GM12878 (cell line): Measurements from ENCODE around the gene RGSL1. TPM values are rescaled to one million over a fixed set of nuclear protein-coding genes. Genes with fewer than 3 reads are reported as not detected.

Experiments
- ATAC-seq: fragments of 200-7000 bp; cut with Tn5 transposase; 3 replicates; pipeline ENCODE4 v1.9.1; 2020; ENCODE audit warnings: mild to moderate bottlenecking, moderate library complexity
- BruUV-seq: library from RNA; stranded (reverse); fragments of 400-500 nt; replicated peaks from 2 replicates; lab custom pipeline; 2021; lab: Mats Ljungman, UMichigan
- CTCF ChIA-PET: fragments of 300-600 bp; sonication (Branson Sonifier 250); formaldehyde crosslinking; extraction: SDS; loops from one replicate; lab custom pipeline; 2021; ENCODE audit warnings: inconsistent platforms; lab: Yijun Ruan, JAX
- POLR2A ChIA-PET: fragments of 350-600 bp; formaldehyde crosslinking; extraction: SDS; loops from one replicate; lab custom pipeline; 2021; ENCODE audit warnings: inconsistent platforms; lab: Charles Lee
- RAD21 ChIA-PET: fragments of 300-600 bp; sonication (Branson Sonifier 250); formaldehyde crosslinking; loops from one replicate; lab custom pipeline; 2023; ENCODE audit warnings: antibody characterized with exemption; ENCODE audit not compliant: unreplicated experiment; lab: Charles Lee
- SMC1A ChIA-PET: fragments of 300-600 bp; sonication (Branson Sonifier 250); formaldehyde crosslinking; loops from one replicate; lab custom pipeline; 2023; ENCODE audit not compliant: unreplicated experiment, uncharacterized antibody; lab: Charles Lee
- DNase-seq: peaks from one replicate; pipeline ENCODE4 v3.0.0-alpha.2; 2011; ENCODE audit warnings: low read depth, low spot score
- FAIRE-seq: peaks from 3 replicates; lab custom pipeline; 2011; peaks lifted over from hg19 to GRCh38; lab: Jason Lieb, UNC
- H2AFZ ChIP-seq: 2 replicates; pipeline ENCODE4 v1.6.0; 2011; ENCODE audit warnings: low read depth, low read length, control low read depth; ENCODE audit not compliant: control insufficient read depth
- H3K27ac ChIP-seq: 2 replicates; pipeline ENCODE4 v1.5.1; 2011; ENCODE audit warnings: control low read depth; ENCODE audit not compliant: control insufficient read depth, insufficient read depth
- H3K27me3 ChIP-seq, 2 experiments: replicated peaks in 1 of 2; 2 replicates each; pipeline versions ENCODE4 v1.6.0 to v1.6.1; 2011; ENCODE audit warnings: low read length in 1 of 2; ENCODE audit not compliant: control insufficient read depth in 2 of 2, insufficient read depth in 2 of 2
- H3K36me3 ChIP-seq, 2 experiments: 2 replicates each; pipeline ENCODE4 v1.5.1; 2011; ENCODE audit warnings: low read length in 1 of 2; ENCODE audit not compliant: control insufficient read depth in 2 of 2, insufficient read depth in 2 of 2
- H3K4me1 ChIP-seq: 2 replicates; pipeline ENCODE4 v1.6.1; 2011; ENCODE audit warnings: mild to moderate bottlenecking, low read length, moderate library complexity, mixed read lengths; ENCODE audit not compliant: control insufficient read depth, insufficient read depth
- H3K4me2 ChIP-seq: 2 replicates; pipeline ENCODE4 v1.6.0; 2011; ENCODE audit warnings: control low read depth; ENCODE audit not compliant: control insufficient read depth, insufficient read depth
- H3K4me3 ChIP-seq: fragments of 200-600 bp; sonication (generic); 2 replicates; pipeline ENCODE4 v1.5.1; 2016
- H3K79me2 ChIP-seq: 2 replicates; pipeline ENCODE4 v1.6.0; 2011; ENCODE audit warnings: low read length; ENCODE audit not compliant: control insufficient read depth, insufficient read depth
- H3K9ac ChIP-seq: 2 replicates; pipeline ENCODE4 v1.8.0; 2011; ENCODE audit warnings: low read length, control low read depth, mixed read lengths; ENCODE audit not compliant: control insufficient read depth, insufficient read depth
- H3K9me3 ChIP-seq: replicated peaks from 3 replicates; pipeline ENCODE4 v1.5.1; 2011; ENCODE audit warnings: mild to moderate bottlenecking, low read length; ENCODE audit not compliant: control insufficient read depth, insufficient read depth
- H4K20me1 ChIP-seq: 2 replicates; pipeline ENCODE4 v1.6.0; 2011; ENCODE audit not compliant: control insufficient read depth, insufficient read depth
- BACH1 ChIP-seq: fragments of 450-650 bp; IDR thresholded peaks from 2 replicates; pipeline ENCODE4 v1.6.1; 2017; ENCODE audit warnings: mild to moderate bottlenecking, borderline replicate concordance
- BCLAF1 ChIP-seq: fragments of 450-650 bp; IDR thresholded peaks from 2 replicates; pipeline ENCODE4 v1.6.1; 2017; ENCODE audit warnings: antibody characterized with exemption, mild to moderate bottlenecking, moderate library complexity
- CEBPB ChIP-seq, 2 experiments: fragments of 150-350 bp in 1 of 2; IDR thresholded peaks; 2 replicates each; pipeline ENCODE4 v1.6.1; 2012 to 2014; ENCODE audit warnings: low read depth in 2 of 2, low read length in 2 of 2, borderline replicate concordance in 1 of 2, inconsistent platforms in 1 of 2
- CEBPZ ChIP-seq: fragments of 150-350 bp; IDR thresholded peaks from 2 replicates; pipeline ENCODE4 v1.6.1; 2016; ENCODE audit warnings: low read depth, low read length
- E2F8 ChIP-seq: fragments of 450-650 bp; IDR thresholded peaks from 2 replicates; pipeline ENCODE4 v1.6.1; 2018; ENCODE audit warnings: mild to moderate bottlenecking, low read depth, moderate library complexity; ENCODE audit not compliant: partially characterized antibody
- JUND ChIP-seq: IDR thresholded peaks from 2 replicates; pipeline ENCODE4 v1.6.1; 2012; ENCODE audit warnings: low read depth, mild to moderate bottlenecking, low read length, improper control_type of control experiment, moderate library complexity
- KLF5 ChIP-seq: fragments of 450-650 bp; IDR thresholded peaks from 2 replicates; pipeline ENCODE4 v1.6.1; 2014; ENCODE audit warnings: mild to moderate bottlenecking; ENCODE audit not compliant: partially characterized antibody
- MAX ChIP-seq: IDR thresholded peaks from 2 replicates; pipeline ENCODE4 v1.6.1; 2012; ENCODE audit warnings: low read depth, low read length, improper control_type of control experiment
- PAX8 ChIP-seq: fragments of 450-650 bp; IDR thresholded peaks from 2 replicates; pipeline ENCODE4 v1.6.1; 2017; ENCODE audit warnings: mild to moderate bottlenecking, moderate library complexity
- POLR2A ChIP-seq: IDR thresholded peaks from 2 replicates; pipeline ENCODE4 v1.6.1; 2011; ENCODE audit warnings: low read depth, mild to moderate bottlenecking, low read length
- RB1 ChIP-seq: fragments of 450-650 bp; formaldehyde crosslinking; IDR thresholded peaks from 2 replicates; pipeline ENCODE4 v1.6.1; 2017; ENCODE audit warnings: mild to moderate bottlenecking, borderline replicate concordance
- RUNX3 ChIP-seq: IDR thresholded peaks from 2 replicates; pipeline ENCODE4 v1.6.1; 2012; ENCODE audit warnings: low read length, inconsistent platforms
- TAF1 ChIP-seq: IDR thresholded peaks from 2 replicates; pipeline ENCODE4 v1.6.1; 2011; ENCODE audit warnings: mild to moderate bottlenecking, low read depth, low read length, borderline replicate concordance
- TCF12 ChIP-seq: IDR thresholded peaks from 2 replicates; pipeline ENCODE4 v1.6.1; 2011; ENCODE audit warnings: low read depth, mild to moderate bottlenecking, low read length
- TCF7 ChIP-seq: IDR thresholded peaks from 2 replicates; pipeline ENCODE4 v1.6.1; 2014; ENCODE audit warnings: antibody characterized with exemption, borderline replicate concordance
- ZBED1 ChIP-seq: IDR thresholded peaks from 2 replicates; pipeline ENCODE4 v1.6.1; 2016; ENCODE audit warnings: borderline replicate concordance
- WGBS: methylation state at CpG from one replicate; pipeline ENCODE4 v1.1.6; 2016; ENCODE audit warnings: low lambda C conversion rate; ENCODE audit not compliant: insufficient replicate concordance, insufficient coverage; ENCODE audit errors: missing lambda C conversion rate; 5-methylcytosine and 5-hydroxymethylcytosine counted together
- in situ Hi-C: fragments of 300-500 bp; cut with MboI; formaldehyde crosslinking; loops from 9 replicates; pipeline ENCODE4 v1.14.3; 2018; ENCODE audit warnings: mixed read lengths
- intact Hi-C: fragments of 100-400 bp; cut with micrococcal nuclease; formaldehyde crosslinking; loops from one replicate; pipeline ENCODE4 v1.14.2; 2022; ENCODE audit not compliant: unreplicated experiment
- polyA plus RNA-seq, 11 experiments: library from polyadenylated mRNA; depleted of rRNA in 4 of 11; unstranded in 6 of 11; stranded (reverse) in 5 of 11; fragments of >200 nt; fragmentation: Nextera tagmentation in 4 of 11; fragmentation: Illumina TruSeq in 1 of 11; extraction: Ambion mirVana in 4 of 11; extraction: Trizol in 1 of 11; gene quantifications; 1 replicate in 1 of 11; 2 replicates in 10 of 11; pipeline versions ENCODE4 v1.2.1 to v1.2.3, GENCODE V29; 2011 to 2016; ENCODE audit warnings: inconsistent platforms in 2 of 11, missing spikeins in 2 of 11, low read depth in 1 of 11
- total RNA-seq, 4 experiments: library from RNA; depleted of rRNA in 3 of 4; stranded (reverse); fragments of >200 nt in 3 of 4; fragmentation: Illumina TruSeq in 1 of 4; extraction: Trizol in 1 of 4; gene quantifications; 2 replicates each; pipeline versions ENCODE4 v1.2.1 to v1.2.3, GENCODE V29; 2013 to 2021

Gene RGSL1
- total and polyA plus RNA-seq, 10 of the 15 experiments (the other 5 are each of a cell fraction or from before 2014, with no cell fraction given), result 0.05 to 0.28 (median 0.27) TPM; not detected in 5

GRCh38 chr1:182589520-182589919 lies 139.6 kb downstream of the RGSL1 start:
- ChIA-PET POLR2A (interaction anchor here (0.9 to 1.4 kb wide), 4 partner anchors 11 to 198 kb away, joined by 3 to 4 read pairs (median 3); no protein-coding TSS in a partner anchor), SMC1A (interaction anchor here (1.0 to 28.0 kb wide), 6 partner anchors 8 to 198 kb away, joined by 3 to 1145 read pairs (median 10); partner anchors contain the start of gene NPL), RAD21 (interaction anchor here (0.7 to 23.0 kb wide), 7 partner anchors 8 to 195 kb away, joined by 3 to 946 read pairs (median 3); no protein-coding TSS in a partner anchor), CTCF (interaction anchor here (0.6 to 37.4 kb wide), 9 partner anchors 7 to 508 kb away, joined by 3 to 1888 read pairs (median 4); partner anchors contain the start of gene NPL)
- in situ Hi-C loops (no loop called here), intact Hi-C loops (no loop called here)
- H3K9me3 ChIP-seq, result no peaks in the 10 kb centered on the region
- peak overlapping the region; percentile 64; the same call in 1 of the 2 replicates for H3K4me2 ChIP-seq
- FAIRE-seq (no peak), DNase-seq (no peak), ATAC-seq (peak; percentile 12)
- no peaks in the 10 kb centered on the region for H3K79me2 ChIP-seq
- no TSS peak for BruUV-seq
- H3K27me3 ChIP-seq, result no peaks in the 10 kb centered on the region
- H3K4me1 ChIP-seq, result peaks cover 5% of the 10 kb centered on the region; the same call in 1 of the 2 replicates
- H3K9ac ChIP-seq, result no peak overlapping the region
- no peaks in the 10 kb centered on the region for H4K20me1 ChIP-seq
- 55% methylated on average over 3 of the region's 3 CpGs for WGBS
- peak overlapping the region; percentile 87 for H3K4me3 ChIP-seq
- H3K36me3 ChIP-seq, result no peaks in the 10 kb centered on the region; a peak in 1 of 4 replicates
- no peak overlapping the region for H3K27ac ChIP-seq
- H2AFZ ChIP-seq, result peak overlapping the region; percentile 38
- TF ChIP-seq JUND (no peak), POLR2A (no peak), E2F8 (no peak), ZBED1 (no peak), TAF1 (no peak), MAX (no peak), KLF5 (no peak), CEBPZ (no peak), PAX8 (no peak), CEBPB (IDR thresholded peaks at IDR 0.05; ENCODE audit: borderline replicate concordance in 1 of 2, low read depth in 2 of 2, low read length in 2 of 2) (no peak), BACH1 (no peak), TCF7 (no peak), BCLAF1 (no peak), RUNX3 (no peak), RB1 (no peak), TCF12 (no peak)
